PC-3 (cell line): Measurements from ENCODE around the gene TMEM45A. TPM values are rescaled to one million over a fixed set of nuclear protein-coding genes. Genes with fewer than 3 reads are reported as not detected.

Experiments used
- ATAC-seq: fragments of 200-7000 bp; cut with Tn5 transposase; 2 replicates; pipeline ENCODE4 v1.9.1; 2020; ENCODE audit warnings: mild to moderate bottlenecking, moderate library complexity
- BruUV-seq: library from RNA; stranded (reverse); fragments of 400-500 nt; replicated peaks from 2 replicates; lab custom pipeline; 2021; lab: Mats Ljungman, UMichigan
- CTCF ChIA-PET: fragments of 300-600 bp; sonication (Branson Sonifier 250); formaldehyde crosslinking; loops from one replicate; lab custom pipeline; 2022; ENCODE audit warnings: antibody characterized with exemption; lab: Charles Lee
- POLR2A ChIA-PET: fragments of 300-600 bp; sonication (Branson Sonifier 250); formaldehyde crosslinking; loops from one replicate; lab custom pipeline; 2022; ENCODE audit warnings: antibody characterized with exemption; ENCODE audit not compliant: unreplicated experiment; lab: Charles Lee
- DNase-seq: peaks from one replicate; pipeline ENCODE4 v3.0.0-alpha.2; 2015
- H2AFZ ChIP-seq: fragments of 300-600 bp; sonication (generic); 2 replicates; pipeline ENCODE4 v1.6.0; 2016; ENCODE audit warnings: antibody characterized with exemption, low read length
- H3F3A ChIP-seq: fragments of 300-600 bp; sonication (generic); one replicate; pipeline ENCODE4 v1.6.0; 2017; ENCODE audit warnings: antibody characterized with exemption, low read length, control low read depth, mild to moderate bottlenecking; ENCODE audit not compliant: unreplicated experiment
- H3K27ac ChIP-seq: fragments of 300-600 bp; sonication (generic); 2 replicates; pipeline ENCODE4 v1.5.1; 2016; ENCODE audit warnings: mild to moderate bottlenecking, low read length
- H3K27me3 ChIP-seq: fragments of 300-600 bp; sonication (generic); 2 replicates; pipeline ENCODE4 v1.6.1; 2016; ENCODE audit warnings: low read length, mixed read lengths
- H3K36me3 ChIP-seq: fragments of 300-600 bp; sonication (generic); 2 replicates; pipeline ENCODE4 v1.6.1; 2016; ENCODE audit warnings: low read depth, mixed run types, low read length, mixed read lengths
- H3K4me1 ChIP-seq: fragments of 300-600 bp; sonication (generic); 2 replicates; pipeline ENCODE4 v1.5.1; 2016; ENCODE audit warnings: low read length; ENCODE audit not compliant: insufficient read depth
- H3K4me2 ChIP-seq: fragments of 300-600 bp; sonication (generic); 2 replicates; pipeline ENCODE4 v1.6.0; 2016; ENCODE audit warnings: low read length
- H3K4me3 ChIP-seq: fragments of 300-600 bp; sonication (generic); 2 replicates; pipeline ENCODE4 v1.5.1; 2016; ENCODE audit warnings: mild to moderate bottlenecking, low read length, mixed read lengths
- H3K79me2 ChIP-seq: fragments of 300-600 bp; sonication (generic); 2 replicates; pipeline ENCODE4 v1.6.1; 2017; ENCODE audit warnings: low read length, mixed read lengths
- H3K9ac ChIP-seq: fragments of 300-600 bp; sonication (generic); 2 replicates; pipeline ENCODE4 v1.6.0; 2016; ENCODE audit warnings: mild to moderate bottlenecking, low read length
- H3K9me2 ChIP-seq: fragments of 300-600 bp; sonication (generic); replicated peaks from 2 replicates; pipeline ENCODE4 v1.6.1; 2016; ENCODE audit warnings: mixed run types, low read length, mixed read lengths
- H3K9me3 ChIP-seq: fragments of 300-600 bp; sonication (generic); 2 replicates; pipeline ENCODE4 v1.6.1; 2016; ENCODE audit warnings: low read length, mixed read lengths
- H4K20me1 ChIP-seq: fragments of 300-600 bp; sonication (generic); 2 replicates; pipeline ENCODE4 v1.6.1; 2016; ENCODE audit warnings: low read length, mixed read lengths
- EZH2 ChIP-seq: fragments of 300-600 bp; sonication (generic); IDR thresholded peaks from one replicate; pipeline ENCODE4 v1.6.1; 2017; ENCODE audit warnings: antibody characterized with exemption, mild to moderate bottlenecking, low read length; ENCODE audit not compliant: unreplicated experiment
- EZH2phosphoT487 ChIP-seq: fragments of 300-600 bp; sonication (generic); IDR thresholded peaks from 2 replicates; pipeline ENCODE4 v1.6.1; 2018; ENCODE audit warnings: mild to moderate bottlenecking, antibody characterized with exemption, low read length, borderline replicate concordance
- intact Hi-C: fragments of 100-400 bp; cut with micrococcal nuclease; formaldehyde crosslinking; loops from 2 replicates; pipeline ENCODE4 v1.9.0; 2023
- total RNA-seq: library from RNA; depleted of rRNA; stranded (reverse); fragments of >200 nt; gene quantifications from 2 replicates; pipeline ENCODE4 v1.2.3, GENCODE V29; 2014
- TF ChIP-seq, protein P1 (sequence below): fragments of 300-600 bp; sonication (generic); conservative IDR thresholded peaks from 2 replicates; pipeline ENCODE4 v1.5.1; 2017; ENCODE audit warnings: antibody characterized with exemption, low read depth, mild to moderate bottlenecking, low read length

The TMEM45A gene
- total RNA-seq, 1 experiment from 2014 or later: 7.6 TPM

DNA sequence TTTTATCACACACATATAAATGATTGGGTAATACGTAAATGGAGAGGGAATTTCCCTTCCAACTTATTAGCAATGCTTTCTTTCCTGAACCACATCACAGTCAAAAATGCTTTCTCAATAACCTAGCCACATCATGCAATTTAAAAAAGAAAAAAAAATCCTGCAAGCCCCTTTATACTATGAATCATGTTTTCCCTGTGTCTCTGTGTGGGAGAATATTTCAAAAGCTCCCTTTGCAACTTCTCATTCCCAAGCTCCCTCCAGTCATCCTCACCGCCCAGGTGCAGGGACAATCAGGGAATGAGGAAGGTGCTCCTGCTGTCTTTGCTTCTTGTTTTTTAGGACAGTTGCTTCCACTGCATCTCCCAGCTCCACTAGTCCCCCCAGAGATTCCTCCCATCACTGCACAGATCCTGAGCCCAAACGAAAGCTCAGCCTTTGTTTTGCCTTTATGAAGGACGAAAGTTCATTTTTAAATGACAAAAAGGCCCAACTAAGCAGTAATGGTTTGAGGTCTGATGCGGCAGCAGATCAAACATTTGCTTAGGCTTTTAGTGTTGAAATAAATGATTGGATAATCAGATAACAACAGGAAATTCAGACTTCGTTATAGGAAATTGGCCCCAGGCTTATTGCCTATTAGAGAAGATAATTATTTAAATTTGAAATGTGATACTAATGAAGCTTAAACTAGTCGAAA is 69.2 kb downstream of the TMEM45A start:
- Histone ChIP-seq H3K9ac (no peak overlapping the region), H3K27me3 (no peaks in the 10 kb centered on the region), H3K4me1 (peaks cover 19% of the 10 kb centered on the region), H3K79me2 (no peaks in the 10 kb centered on the region), H3F3A (no peaks in the 10 kb centered on the region), H2AFZ (no peak overlapping the region), H3K9me3 (no peaks in the 10 kb centered on the region), H4K20me1 (no peaks in the 10 kb centered on the region), H3K27ac (no peak overlapping the region), H3K4me3 (no peak overlapping the region), H3K9me2 (no peaks in the 10 kb centered on the region), H3K36me3 (no peaks in the 10 kb centered on the region), H3K4me2 (no peak overlapping the region)
- TF ChIP-seq EZH2 (no peak), EZH2phosphoT487 (no peak)
- TF ChIP-seq, protein P1, sequence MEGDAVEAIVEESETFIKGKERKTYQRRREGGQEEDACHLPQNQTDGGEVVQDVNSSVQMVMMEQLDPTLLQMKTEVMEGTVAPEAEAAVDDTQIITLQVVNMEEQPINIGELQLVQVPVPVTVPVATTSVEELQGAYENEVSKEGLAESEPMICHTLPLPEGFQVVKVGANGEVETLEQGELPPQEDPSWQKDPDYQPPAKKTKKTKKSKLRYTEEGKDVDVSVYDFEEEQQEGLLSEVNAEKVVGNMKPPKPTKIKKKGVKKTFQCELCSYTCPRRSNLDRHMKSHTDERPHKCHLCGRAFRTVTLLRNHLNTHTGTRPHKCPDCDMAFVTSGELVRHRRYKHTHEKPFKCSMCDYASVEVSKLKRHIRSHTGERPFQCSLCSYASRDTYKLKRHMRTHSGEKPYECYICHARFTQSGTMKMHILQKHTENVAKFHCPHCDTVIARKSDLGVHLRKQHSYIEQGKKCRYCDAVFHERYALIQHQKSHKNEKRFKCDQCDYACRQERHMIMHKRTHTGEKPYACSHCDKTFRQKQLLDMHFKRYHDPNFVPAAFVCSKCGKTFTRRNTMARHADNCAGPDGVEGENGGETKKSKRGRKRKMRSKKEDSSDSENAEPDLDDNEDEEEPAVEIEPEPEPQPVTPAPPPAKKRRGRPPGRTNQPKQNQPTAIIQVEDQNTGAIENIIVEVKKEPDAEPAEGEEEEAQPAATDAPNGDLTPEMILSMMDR: no peak
- CTCF ChIA-PET: no interaction called here
- no peak for DNase-seq
- no TSS peak for BruUV-seq
- POLR2A ChIA-PET: no interaction called here
- intact Hi-C loops: no loop called here
- ATAC-seq: no peak

DNA sequence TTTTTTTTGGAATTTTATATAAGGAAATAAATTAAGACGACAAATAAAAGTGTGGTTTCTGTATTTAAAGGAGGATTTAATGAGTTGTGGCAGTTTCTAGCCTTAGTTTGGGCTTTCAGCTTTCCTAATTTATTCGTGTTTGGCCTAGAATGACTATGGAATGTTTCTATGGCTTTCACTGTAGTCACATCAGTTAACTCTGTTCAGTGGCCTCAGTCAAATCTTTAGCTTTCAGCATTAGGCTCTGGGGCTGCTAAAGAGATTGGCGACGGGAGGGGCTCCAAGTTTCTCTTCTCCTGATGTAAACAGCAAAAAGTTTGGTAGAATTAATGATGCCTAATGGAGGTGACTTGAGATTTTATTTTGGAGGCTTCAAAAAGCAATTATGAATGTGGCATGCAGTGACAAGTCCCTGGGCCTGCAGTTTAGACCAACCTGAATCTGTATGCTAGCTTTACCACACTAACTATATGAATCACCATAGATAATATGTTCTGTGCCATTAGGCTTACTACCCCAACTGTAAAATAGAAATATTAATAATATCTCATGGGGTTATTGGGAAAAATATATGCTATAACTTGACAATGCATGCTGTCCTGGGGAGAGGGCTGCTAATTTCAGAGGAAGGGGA is 69.9 kb downstream of the TMEM45A start:
- intact Hi-C loops: no loop called here
- CTCF ChIA-PET: interaction anchor here (0.5 kb wide), 1 partner anchor 70 kb away, joined by 9 read pairs; no protein-coding TSS in a partner anchor
- Histone ChIP-seq H3K4me2 (no peak overlapping the region), H3K79me2 (no peaks in the 10 kb centered on the region), H3K9me3 (no peaks in the 10 kb centered on the region), H2AFZ (no peak overlapping the region), H3K9ac (no peak overlapping the region), H3K36me3 (no peaks in the 10 kb centered on the region), H3F3A (no peaks in the 10 kb centered on the region), H3K9me2 (no peaks in the 10 kb centered on the region), H3K27ac (no peak overlapping the region), H3K27me3 (no peaks in the 10 kb centered on the region), H4K20me1 (no peaks in the 10 kb centered on the region), H3K4me3 (no peak overlapping the region), H3K4me1 (peaks cover 12% of the 10 kb centered on the region)
- POLR2A ChIA-PET: no interaction called here
- ATAC-seq: no peak
- no peak for TF ChIP-seq EZH2
- TF ChIP-seq EZH2phosphoT487: no peak
- TF ChIP-seq, protein P1: no peak
- no peak for DNase-seq
- no TSS peak for BruUV-seq

DNA sequence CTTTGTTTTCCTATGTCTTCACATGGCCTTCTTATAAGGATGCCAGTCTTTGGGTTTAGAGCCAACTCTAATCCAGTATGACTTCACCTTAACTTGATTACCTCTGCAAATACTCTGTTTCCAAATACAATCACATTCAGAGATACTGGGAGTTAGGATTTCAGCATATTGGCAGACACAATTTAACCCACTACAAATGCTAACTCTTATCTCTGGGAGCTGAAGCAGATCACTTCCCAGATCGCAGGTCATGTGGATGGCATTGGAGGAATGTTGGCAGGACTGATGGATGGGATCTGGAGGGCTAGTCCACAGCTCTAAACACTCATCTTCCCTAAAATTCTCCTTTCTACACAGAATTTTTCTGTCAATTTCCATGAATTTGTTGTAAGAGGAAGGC is 70.8 kb downstream of the TMEM45A start:
- Histone ChIP-seq H3K4me2 (no peak overlapping the region), H2AFZ (no peak overlapping the region), H3K9me2 (no peaks in the 10 kb centered on the region), H3K4me3 (no peak overlapping the region), H3K79me2 (no peaks in the 10 kb centered on the region), H3K27me3 (no peaks in the 10 kb centered on the region), H3F3A (no peaks in the 10 kb centered on the region), H4K20me1 (no peaks in the 10 kb centered on the region), H3K9me3 (no peaks in the 10 kb centered on the region), H3K27ac (no peak overlapping the region), H3K36me3 (no peaks in the 10 kb centered on the region), H3K4me1 (peaks cover 5% of the 10 kb centered on the region; the same call in 1 of the 2 replicates), H3K9ac (no peak overlapping the region)
- intact Hi-C loops: no loop called here
- no peak for DNase-seq
- TF ChIP-seq, protein P1: no peak
- TF ChIP-seq EZH2phosphoT487 (no peak), EZH2 (no peak)
- ChIA-PET CTCF (no interaction called here), POLR2A (no interaction called here)
- no peak for ATAC-seq
- BruUV-seq: no TSS peak
